Right lobe of liver (tissue), 6 donors: ENCODE results near the gene DNM1. TPM values are rescaled to one million over a fixed set of nuclear protein-coding genes. Genes with fewer than 3 reads are reported as not detected.

ENCODE experiments used
- ATAC-seq, 4 donors: fragments of 200-7000 bp; cut with Tn5 transposase; one replicate each; pipeline ENCODE4 v1.9.1; 2020; ENCODE audit warnings: mild to moderate bottlenecking in 4 of 4, moderate library complexity in 4 of 4
- DNase-seq, 3 donors: peaks; one replicate each; pipeline ENCODE4 v3.0.0-alpha.2; 2020
- H3K27ac ChIP-seq, 3 donors: fragments of 200-600 bp; one replicate each; pipeline ENCODE4 v1.8.0; 2022
- H3K27me3 ChIP-seq, 2 donors: fragments of 200-600 bp; one replicate each; pipeline ENCODE4 v1.8.0; 2022
- H3K36me3 ChIP-seq, 4 donors: fragments of 200-600 bp; sonication (generic) in 1 of 4; one replicate each; pipeline versions ENCODE4 v1.5.1 to v1.8.0; 2017 to 2022; ENCODE audit warnings: control low read depth in 1 of 4
- H3K4me1 ChIP-seq, 4 donors: fragments of 200-600 bp; sonication (generic) in 1 of 4; one replicate each; pipeline versions ENCODE4 v1.5.1 to v1.8.0; 2017 to 2022; ENCODE audit warnings: control low read depth in 1 of 4
- H3K4me3 ChIP-seq, 3 donors: fragments of 200-600 bp; one replicate each; pipeline ENCODE4 v1.8.0; 2022
- H3K9me3 ChIP-seq, 4 donors: fragments of 200-600 bp; sonication (generic) in 1 of 4; one replicate each; pipeline versions ENCODE4 v1.5.1 to v1.8.0; 2017 to 2022; ENCODE audit warnings: control low read depth in 1 of 4
- POLR2A ChIP-seq: fragments of 450-650 bp; IDR thresholded peaks from one replicate; pipeline ENCODE4 v1.6.1; 2017; ENCODE audit warnings: antibody characterized with exemption, mild to moderate bottlenecking
- WGBS: methylation state at CpG from one replicate; pipeline ENCODE4 v1.1.6; 2018; ENCODE audit warnings: low coverage, low lambda C conversion rate; ENCODE audit not compliant: insufficient coverage; ENCODE audit errors: missing lambda C conversion rate; 5-methylcytosine and 5-hydroxymethylcytosine counted together
- intact Hi-C, 2 donors: fragments of 100-400 bp; cut with DNase I; formaldehyde crosslinking; loops; one replicate each; pipeline versions ENCODE4 v1.11.2 to v1.14.1; 2022
- total RNA-seq, 6 experiments: library from RNA; depleted of rRNA in 2 of 6; stranded (reverse); fragments of >200 nt in 2 of 6; fragmentation: NEBNext Ultra II Directional in 3 of 6; extraction: Animal tissue kit (Norgen Biotek cat#: 25700) in 3 of 6; gene quantifications; one replicate each; pipeline versions ENCODE4 v1.1.0 to v1.2.4, GENCODE V29; 2016 to 2023
- TF ChIP-seq, protein P1 (sequence below), 4 donors: fragments of 200-600 bp in 3 of 4; fragments of 450-650 bp in 1 of 4; IDR thresholded peaks; one replicate each; pipeline versions ENCODE4 v1.5.1 to v1.8.0; 2016 to 2022; ENCODE audit warnings: antibody characterized with exemption in 4 of 4, mild to moderate bottlenecking in 2 of 4
- donor health status: DM: no; HTN: yes; CAD: no.
- donor health status: DM: no; HTN: no; CAD: no.
- donor health status: DM: no; HTN: no; CAD: no.
- donor health status: DM: no; HTN: yes; CAD: no.
- donor health status: DM: no; HTN: yes; CAD: no.

Gene DNM1
- total RNA-seq, 6 experiments from 2014 or later = 0.43 to 3.1 (median 1.8) TPM

GRCh38 chr9:128257907-128258306 lies 54.7 kb downstream of the DNM1 start:
- DNase-seq = no peak
- no peak for ATAC-seq

DNA sequence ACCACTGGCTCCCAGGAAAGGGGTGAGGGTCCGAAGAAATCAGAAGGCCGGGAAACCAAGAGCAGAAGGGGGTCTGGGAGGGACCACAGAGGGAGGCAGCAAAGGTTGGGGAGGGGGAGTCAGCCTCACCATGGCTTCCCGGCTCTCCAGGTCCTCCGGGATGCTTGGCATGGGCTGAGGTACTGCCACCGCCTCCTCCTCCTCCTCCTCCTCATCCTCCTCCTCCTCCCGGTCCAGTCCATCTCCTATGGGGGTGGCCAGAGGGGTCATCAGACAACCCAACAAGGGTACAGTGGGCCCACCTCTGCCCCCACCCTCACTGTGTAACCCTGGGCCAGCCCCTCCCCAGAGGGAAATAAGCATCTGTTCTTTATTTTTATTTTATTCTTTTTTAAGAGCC lies 55.1 kb downstream of the DNM1 start:
- Histone ChIP-seq H3K9me3 (no peaks in the 10 kb centered on the region), H3K27me3 (no peaks in the 10 kb centered on the region), H3K4me3 (no peak overlapping the region), H3K4me1 (no peaks in the 10 kb centered on the region), H3K36me3 (peaks cover 0 to 63% (median 43%) of the 10 kb centered on the region in 4 donors), H3K27ac (no peak overlapping the region)
- intact Hi-C loops = no loop called here
- 92% methylated on average over 2 of the region's 6 CpGs for WGBS
- no peak for TF ChIP-seq POLR2A
- TF ChIP-seq, protein P1, sequence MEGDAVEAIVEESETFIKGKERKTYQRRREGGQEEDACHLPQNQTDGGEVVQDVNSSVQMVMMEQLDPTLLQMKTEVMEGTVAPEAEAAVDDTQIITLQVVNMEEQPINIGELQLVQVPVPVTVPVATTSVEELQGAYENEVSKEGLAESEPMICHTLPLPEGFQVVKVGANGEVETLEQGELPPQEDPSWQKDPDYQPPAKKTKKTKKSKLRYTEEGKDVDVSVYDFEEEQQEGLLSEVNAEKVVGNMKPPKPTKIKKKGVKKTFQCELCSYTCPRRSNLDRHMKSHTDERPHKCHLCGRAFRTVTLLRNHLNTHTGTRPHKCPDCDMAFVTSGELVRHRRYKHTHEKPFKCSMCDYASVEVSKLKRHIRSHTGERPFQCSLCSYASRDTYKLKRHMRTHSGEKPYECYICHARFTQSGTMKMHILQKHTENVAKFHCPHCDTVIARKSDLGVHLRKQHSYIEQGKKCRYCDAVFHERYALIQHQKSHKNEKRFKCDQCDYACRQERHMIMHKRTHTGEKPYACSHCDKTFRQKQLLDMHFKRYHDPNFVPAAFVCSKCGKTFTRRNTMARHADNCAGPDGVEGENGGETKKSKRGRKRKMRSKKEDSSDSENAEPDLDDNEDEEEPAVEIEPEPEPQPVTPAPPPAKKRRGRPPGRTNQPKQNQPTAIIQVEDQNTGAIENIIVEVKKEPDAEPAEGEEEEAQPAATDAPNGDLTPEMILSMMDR (IDR thresholded peaks at IDR 0.05) = no peak
- DNase-seq (no peak), ATAC-seq (no peak)

More at GRCh38 chr9:128257907-128258306, 54.7 kb downstream of the DNM1 start:
- no peaks in the 10 kb centered on the region for H3K27me3 ChIP-seq
- no peak overlapping the region for H3K27ac ChIP-seq
- H3K4me1 ChIP-seq = no peaks in the 10 kb centered on the region
- H3K4me3 ChIP-seq = no peak overlapping the region
- peaks cover 0 to 61% (median 42%) of the 10 kb centered on the region in 4 donors for H3K36me3 ChIP-seq
- intact Hi-C loops = no loop called here
- 80% methylated on average over 1 of the region's 11 CpGs for WGBS
- no peak for TF ChIP-seq POLR2A
- TF ChIP-seq, protein P1 (IDR thresholded peaks at IDR 0.05) = no peak
- no peaks in the 10 kb centered on the region for H3K9me3 ChIP-seq

GRCh38 chr9:128259156-128259555 lies 56.0 kb downstream of the DNM1 start:
- DNase-seq (no peak), ATAC-seq (no peak)
- H3K4me3 ChIP-seq = no peak overlapping the region
- TF ChIP-seq, protein P1 (IDR thresholded peaks at IDR 0.05) = peak in 1 of 4 donors; percentile 14
- no peak for TF ChIP-seq POLR2A
- H3K9me3 ChIP-seq = no peaks in the 10 kb centered on the region
- H3K36me3 ChIP-seq = peaks cover 0 to 63% (median 43%) of the 10 kb centered on the region in 4 donors
- intact Hi-C loops = no loop called here
- no peak overlapping the region for H3K27ac ChIP-seq
- 74% methylated on average over 3 of the region's 9 CpGs for WGBS
- no peaks in the 10 kb centered on the region for H3K27me3 ChIP-seq
- H3K4me1 ChIP-seq = no peaks in the 10 kb centered on the region

DNA sequence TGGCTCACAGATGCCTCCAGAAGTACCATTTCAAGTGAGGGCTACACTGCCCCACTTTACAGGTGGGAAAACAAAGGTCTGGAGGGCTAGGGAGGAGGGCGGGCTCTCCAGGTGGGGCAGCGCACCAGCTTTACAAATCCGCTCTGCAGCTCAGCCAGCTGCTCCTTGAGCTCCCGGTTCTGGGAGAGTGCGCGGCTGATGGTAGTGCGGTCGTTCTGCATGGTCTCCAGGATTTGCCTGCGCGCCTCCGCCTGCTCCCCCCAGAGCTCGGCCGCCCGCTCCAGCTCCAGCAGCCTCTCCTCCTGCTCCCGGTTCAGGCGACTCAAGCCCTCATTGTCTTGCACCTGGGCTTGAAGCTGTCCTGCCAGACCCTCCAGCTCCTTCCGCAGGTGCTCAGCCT lies 57.2 kb downstream of the DNM1 start:
- H3K36me3 ChIP-seq = peaks cover 0 to 63% (median 44%) of the 10 kb centered on the region in 4 donors

More for the DNA sequence above, 57.2 kb downstream of the DNM1 start:
- no peak for ATAC-seq
- Histone ChIP-seq H3K9me3 (no peaks in the 10 kb centered on the region), H3K4me1 (no peaks in the 10 kb centered on the region), H3K27me3 (no peaks in the 10 kb centered on the region), H3K4me3 (no peak overlapping the region), H3K27ac (no peak overlapping the region)
- TF ChIP-seq POLR2A = no peak
- TF ChIP-seq, protein P1 (IDR thresholded peaks at IDR 0.05) = no peak
- intact Hi-C loops = no loop called here
- WGBS = 100% methylated on average over 1 of the region's 17 CpGs
- DNase-seq = no peak
